ENCODE data around the gene KIAA1328. TPM values are rescaled to one million over a fixed set of nuclear protein-coding genes. Genes with fewer than 3 reads are reported as not detected.

Gene KIAA1328
- total RNA-seq, 1 donor from 2014 or later: 8.4 TPM

DNA sequence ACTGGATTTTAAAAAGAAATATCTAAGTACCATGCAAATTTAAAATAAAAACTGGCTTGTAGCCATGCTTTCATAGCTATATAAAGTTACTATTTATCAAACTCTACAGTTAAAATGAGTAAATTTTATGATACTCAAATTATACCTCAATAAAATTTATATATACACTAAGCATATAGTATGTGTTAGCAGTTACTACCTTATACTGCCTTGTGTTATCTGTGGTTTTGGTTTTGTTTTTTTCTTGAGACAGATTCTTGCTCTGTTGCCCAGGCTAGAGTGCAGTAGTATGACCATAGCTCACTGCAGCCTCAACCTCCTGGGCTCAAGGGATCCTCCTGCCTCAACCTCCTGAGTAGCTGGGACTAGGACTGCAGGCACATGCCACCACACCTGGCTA is 342.1 kb downstream of the KIAA1328 start:
- peaks cover 0 to 8% of the 10 kb centered on the region in 2 donors for H3K36me3 ChIP-seq
- H3K27ac ChIP-seq: no peak overlapping the region
- no peaks in the 10 kb centered on the region for H3K27me3 ChIP-seq
- H3K4me3 ChIP-seq: no peak overlapping the region
- TF ChIP-seq, protein P1, sequence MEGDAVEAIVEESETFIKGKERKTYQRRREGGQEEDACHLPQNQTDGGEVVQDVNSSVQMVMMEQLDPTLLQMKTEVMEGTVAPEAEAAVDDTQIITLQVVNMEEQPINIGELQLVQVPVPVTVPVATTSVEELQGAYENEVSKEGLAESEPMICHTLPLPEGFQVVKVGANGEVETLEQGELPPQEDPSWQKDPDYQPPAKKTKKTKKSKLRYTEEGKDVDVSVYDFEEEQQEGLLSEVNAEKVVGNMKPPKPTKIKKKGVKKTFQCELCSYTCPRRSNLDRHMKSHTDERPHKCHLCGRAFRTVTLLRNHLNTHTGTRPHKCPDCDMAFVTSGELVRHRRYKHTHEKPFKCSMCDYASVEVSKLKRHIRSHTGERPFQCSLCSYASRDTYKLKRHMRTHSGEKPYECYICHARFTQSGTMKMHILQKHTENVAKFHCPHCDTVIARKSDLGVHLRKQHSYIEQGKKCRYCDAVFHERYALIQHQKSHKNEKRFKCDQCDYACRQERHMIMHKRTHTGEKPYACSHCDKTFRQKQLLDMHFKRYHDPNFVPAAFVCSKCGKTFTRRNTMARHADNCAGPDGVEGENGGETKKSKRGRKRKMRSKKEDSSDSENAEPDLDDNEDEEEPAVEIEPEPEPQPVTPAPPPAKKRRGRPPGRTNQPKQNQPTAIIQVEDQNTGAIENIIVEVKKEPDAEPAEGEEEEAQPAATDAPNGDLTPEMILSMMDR (IDR thresholded peaks at IDR 0.05): no peak
- H3K4me1 ChIP-seq: no peaks in the 10 kb centered on the region
- no peaks in the 10 kb centered on the region for H3K9me3 ChIP-seq
- intact Hi-C loops (cut with DNase I): no loop called here
- DNase-seq (ENCODE audit: low spot score in 2 of 2): no peak

GRCh38 chr18:37173384-37173783 is 344.5 kb downstream of the KIAA1328 start:
- H3K27ac ChIP-seq: no peak overlapping the region
- H3K27me3 ChIP-seq: no peaks in the 10 kb centered on the region
- H3K4me3 ChIP-seq: no peak overlapping the region
- no peaks in the 10 kb centered on the region for H3K4me1 ChIP-seq
- TF ChIP-seq, protein P1 (IDR thresholded peaks at IDR 0.05): no peak
- peaks cover 0 to 8% of the 10 kb centered on the region in 2 donors for H3K36me3 ChIP-seq
- no peak for DNase-seq (ENCODE audit: low spot score in 2 of 2)
- H3K9me3 ChIP-seq: no peaks in the 10 kb centered on the region
- intact Hi-C loops (cut with DNase I): no loop called here

DNA sequence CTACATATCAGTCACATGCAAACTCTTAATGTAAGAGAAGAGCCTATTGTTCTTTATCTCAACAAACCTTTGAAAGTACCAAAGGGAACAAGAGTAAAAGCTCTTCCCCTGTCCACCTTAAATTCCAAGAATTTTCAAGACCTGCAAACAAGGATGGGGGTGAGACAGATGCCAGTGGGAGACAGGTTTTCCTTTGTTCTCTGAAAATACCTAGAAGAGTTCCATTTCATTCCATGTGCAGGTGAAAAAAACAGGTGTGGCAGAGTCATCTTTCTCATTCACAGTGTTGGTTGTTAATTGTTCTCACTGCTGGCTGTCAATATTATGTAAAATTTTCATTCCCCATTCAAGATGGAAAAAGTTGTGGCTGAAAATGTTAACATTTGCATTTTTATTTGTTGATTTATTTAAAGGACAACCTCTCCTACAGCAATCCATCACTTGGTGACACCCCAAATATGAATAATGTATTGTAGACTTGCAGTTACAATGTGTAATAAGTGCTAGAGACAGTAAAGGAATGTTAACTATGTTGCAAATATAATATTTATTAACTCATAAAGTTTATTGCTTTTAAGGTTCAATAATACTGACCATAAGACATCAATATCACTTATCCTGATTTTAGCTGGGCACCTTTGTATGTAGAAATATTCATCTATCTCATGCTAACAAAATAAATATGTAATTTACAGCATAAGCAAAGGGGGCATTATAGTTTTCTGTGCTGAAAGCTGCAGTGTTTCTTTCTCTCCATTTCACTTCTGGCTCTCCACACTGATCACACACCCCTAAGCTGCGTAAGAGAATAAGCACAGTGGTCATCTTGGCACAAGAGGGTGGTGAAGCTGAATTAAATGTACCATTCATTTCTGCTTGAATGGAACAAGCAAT is 347.0 kb downstream of the KIAA1328 start:
- TF ChIP-seq, protein P1 (IDR thresholded peaks at IDR 0.05): no peak
- no peak overlapping the region for H3K27ac ChIP-seq
- peaks cover 0 to 8% of the 10 kb centered on the region in 2 donors for H3K36me3 ChIP-seq
- H3K4me3 ChIP-seq: no peak overlapping the region
- intact Hi-C loops (cut with DNase I): no loop called here
- H3K4me1 ChIP-seq: no peaks in the 10 kb centered on the region
- H3K27me3 ChIP-seq: no peaks in the 10 kb centered on the region
- DNase-seq (ENCODE audit: low spot score in 2 of 2): no peak
- H3K9me3 ChIP-seq: no peaks in the 10 kb centered on the region

GRCh38 chr18:37176621-37176934 is 347.7 kb downstream of the KIAA1328 start:
- TF ChIP-seq, protein P1 (IDR thresholded peaks at IDR 0.05): no peak
- peaks cover 0 to 8% of the 10 kb centered on the region in 2 donors for H3K36me3 ChIP-seq
- no peaks in the 10 kb centered on the region for H3K27me3 ChIP-seq
- H3K9me3 ChIP-seq: no peaks in the 10 kb centered on the region
- intact Hi-C loops (cut with DNase I): no loop called here
- no peak for DNase-seq (ENCODE audit: low spot score in 2 of 2)
- no peak overlapping the region for H3K27ac ChIP-seq
- H3K4me3 ChIP-seq: no peak overlapping the region
- H3K4me1 ChIP-seq: no peaks in the 10 kb centered on the region

DNA sequence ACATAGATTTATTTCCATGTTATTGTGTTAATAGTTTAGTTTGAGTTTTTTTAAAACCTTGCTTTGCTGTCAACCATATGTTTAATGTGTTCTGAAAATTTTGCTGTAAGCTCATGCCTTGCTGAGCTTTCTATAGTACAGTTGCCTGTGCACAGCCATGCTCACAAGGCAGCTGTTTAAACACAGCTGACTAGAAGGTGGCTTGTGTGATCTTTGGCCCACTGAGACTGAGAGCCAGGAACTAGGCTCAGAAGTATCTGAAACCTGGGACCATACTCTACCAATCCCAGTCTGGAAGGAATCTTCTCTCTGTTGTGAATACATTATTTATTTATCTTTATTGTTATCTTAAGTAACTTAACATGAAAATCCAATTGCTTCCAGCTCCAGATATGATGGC is 350.5 kb downstream of the KIAA1328 start:
- Histone ChIP-seq H3K9me3 (no peaks in the 10 kb centered on the region), H3K27me3 (no peaks in the 10 kb centered on the region), H3K4me3 (no peak overlapping the region), H3K4me1 (no peaks in the 10 kb centered on the region), H3K27ac (no peak overlapping the region), H3K36me3 (no peaks in the 10 kb centered on the region)
- TF ChIP-seq, protein P1 (IDR thresholded peaks at IDR 0.05): no peak
- intact Hi-C loops (cut with DNase I): no loop called here
- DNase-seq (ENCODE audit: low spot score in 2 of 2): no peak

Data from ascending aorta (tissue), 2 donors.